GM23248 (cell line): ENCODE results near the gene NDEL1. TPM values are rescaled to one million over a fixed set of nuclear protein-coding genes. Genes with fewer than 3 reads are reported as not detected.
A peak's percentile ranks its signal among the peaks of the same experiment; 100 is the strongest.

Experiments used
- DNase-seq: peaks from one replicate; pipeline ENCODE4 v3.0.0-alpha.2; 2015
- H2AFZ ChIP-seq: fragments of 200-600 bp; sonication (generic); 2 replicates; pipeline ENCODE4 v1.6.1; 2016; ENCODE audit warnings: antibody characterized with exemption
- H3F3A ChIP-seq: fragments of 200-600 bp; sonication (generic); 2 replicates; pipeline ENCODE4 v1.6.1; 2016; ENCODE audit warnings: mild to moderate bottlenecking, antibody characterized with exemption, mixed run types; ENCODE audit not compliant: insufficient read depth
- H3K27ac ChIP-seq: fragments of 200-600 bp; sonication (generic); 2 replicates; pipeline ENCODE4 v1.5.1; 2016; ENCODE audit warnings: mild to moderate bottlenecking
- H3K27me3 ChIP-seq: fragments of 200-600 bp; sonication (generic); replicated peaks from 2 replicates; pipeline ENCODE4 v1.6.1; 2016; ENCODE audit warnings: mild to moderate bottlenecking; ENCODE audit not compliant: insufficient read depth
- H3K36me3 ChIP-seq: fragments of 200-600 bp; sonication (generic); 2 replicates; pipeline ENCODE4 v1.6.1; 2016; ENCODE audit warnings: low read depth, mild to moderate bottlenecking
- H3K4me1 ChIP-seq: fragments of 200-600 bp; sonication (generic); 2 replicates; pipeline ENCODE4 v1.6.1; 2016; ENCODE audit warnings: mild to moderate bottlenecking; ENCODE audit not compliant: insufficient read depth
- H3K4me2 ChIP-seq: fragments of 200-600 bp; sonication (generic); one replicate; pipeline ENCODE4 v1.6.1; 2016; ENCODE audit warnings: mild to moderate bottlenecking; ENCODE audit not compliant: unreplicated experiment
- H3K4me3 ChIP-seq: fragments of 200-600 bp; sonication (generic); 2 replicates; pipeline ENCODE4 v1.5.1; 2016; ENCODE audit warnings: mild to moderate bottlenecking
- H3K79me2 ChIP-seq: fragments of 200-600 bp; sonication (generic); 2 replicates; pipeline ENCODE4 v1.6.1; 2016; ENCODE audit warnings: mild to moderate bottlenecking; ENCODE audit not compliant: insufficient read depth
- H3K9ac ChIP-seq: fragments of 200-600 bp; sonication (generic); 2 replicates; pipeline ENCODE4 v1.6.1; 2016; ENCODE audit warnings: mild to moderate bottlenecking
- H3K9me2 ChIP-seq: fragments of 200-600 bp; sonication (generic); 2 replicates; pipeline ENCODE4 v1.6.1; 2016; ENCODE audit warnings: mixed run types, mild to moderate bottlenecking, moderate library complexity; ENCODE audit not compliant: insufficient read depth
- H3K9me3 ChIP-seq: fragments of 200-600 bp; sonication (generic); one replicate; pipeline ENCODE4 v1.6.1; 2017; ENCODE audit warnings: low read depth
- H4K20me1 ChIP-seq: fragments of 200-600 bp; sonication (generic); 2 replicates; pipeline ENCODE4 v1.6.0; 2016; ENCODE audit not compliant: insufficient read depth
- EZH2 ChIP-seq: fragments of 200-600 bp; sonication (generic); IDR thresholded peaks from 2 replicates; pipeline ENCODE4 v1.6.1; 2018; ENCODE audit warnings: antibody characterized with exemption, mild to moderate bottlenecking; ENCODE audit not compliant: insufficient read depth, poor library complexity, severe bottlenecking
- EZH2phosphoT487 ChIP-seq: fragments of 200-600 bp; sonication (generic); IDR thresholded peaks from 2 replicates; pipeline ENCODE4 v1.6.1; 2018; ENCODE audit warnings: antibody characterized with exemption, moderate library complexity, mild to moderate bottlenecking, low read depth; ENCODE audit not compliant: insufficient read depth
- WGBS, 2 experiments: methylation state at CpG; one replicate each; pipeline ENCODE4 v1.1.6; 2015 to 2017; ENCODE audit warnings: low lambda C conversion rate in 2 of 2, low coverage in 1 of 2; ENCODE audit errors: missing lambda C conversion rate in 2 of 2; 5-methylcytosine and 5-hydroxymethylcytosine counted together
- in situ Hi-C: fragments of 300-500 bp; cut with MboI; formaldehyde crosslinking; loops from 2 replicates; pipeline ENCODE4 v1.15.0; 2020
- polyA plus RNA-seq: library from polyadenylated mRNA; unstranded; fragments of >200 nt; fragmentation: Nextera tagmentation; extraction: Ambion mirVana; gene quantifications from 2 replicates; pipeline ENCODE4 v1.2.1, GENCODE V29; 2016
- total RNA-seq: library from RNA; depleted of rRNA; stranded (reverse); fragments of >200 nt; shearing (Covaris generic); gene quantifications from 2 replicates; pipeline ENCODE4 v1.2.3, GENCODE V29; 2014

NDEL1 gene
- total and polyA plus RNA-seq, 2 experiments from 2014 or later, result 74.9 to 111 TPM

GRCh38 chr17:8405499-8406016 is 30.1 kb upstream of the NDEL1 start:
- no peak overlapping the region for H3K27ac ChIP-seq
- DNase-seq, result no peak
- no peaks in the 10 kb centered on the region for H3K9me2 ChIP-seq
- no peak overlapping the region for H3K4me2 ChIP-seq
- in situ Hi-C loops, result no loop called here
- H3K4me1 ChIP-seq, result peaks cover 2% of the 10 kb centered on the region; the same call in 1 of the 2 replicates
- no peaks in the 10 kb centered on the region for H3K9me3 ChIP-seq
- H4K20me1 ChIP-seq, result no peaks in the 10 kb centered on the region
- TF ChIP-seq EZH2phosphoT487 (no peak), EZH2 (no peak)
- H3K36me3 ChIP-seq, result no peaks in the 10 kb centered on the region
- H3K9ac ChIP-seq, result no peak overlapping the region
- WGBS, 2 experiments, result 89% methylated on average over 11 of the region's 11 CpGs
- no peak overlapping the region for H3K4me3 ChIP-seq
- no peaks in the 10 kb centered on the region for H3K79me2 ChIP-seq
- H3K27me3 ChIP-seq, result no peaks in the 10 kb centered on the region
- no peaks in the 10 kb centered on the region for H3F3A ChIP-seq
- no peak overlapping the region for H2AFZ ChIP-seq

- in situ Hi-C loops, result no loop called here
- TF ChIP-seq EZH2, result no peak
- no peak for TF ChIP-seq EZH2phosphoT487
- Histone ChIP-seq H2AFZ (no peak overlapping the region), H3K79me2 (no peaks in the 10 kb centered on the region), H3F3A (no peaks in the 10 kb centered on the region), H4K20me1 (no peaks in the 10 kb centered on the region), H3K4me3 (no peak overlapping the region), H3K27me3 (no peaks in the 10 kb centered on the region), H3K4me1 (peaks cover 5% of the 10 kb centered on the region; the same call in 1 of the 2 replicates), H3K9me2 (no peaks in the 10 kb centered on the region), H3K9me3 (no peaks in the 10 kb centered on the region), H3K9ac (no peak overlapping the region), H3K27ac (no peak overlapping the region), H3K4me2 (no peak overlapping the region), H3K36me3 (no peaks in the 10 kb centered on the region)
- WGBS, 2 experiments, result 44 to 45% methylated on average over 2 of the region's 2 CpGs
- no peak for DNase-seq
Observed at GRCh38 chr17:8406174-8406573, 29.5 kb upstream of the NDEL1 start.

GRCh38 chr17:8408371-8408770 is 27.3 kb upstream of the NDEL1 start:
- in situ Hi-C loops, result no loop called here
- Histone ChIP-seq H3K27ac (no peak overlapping the region), H3K9me2 (no peaks in the 10 kb centered on the region), H3K4me2 (no peak overlapping the region), H3K4me3 (no peak overlapping the region), H3K4me1 (peaks cover 7% of the 10 kb centered on the region; the same call in 1 of the 2 replicates), H3K27me3 (no peaks in the 10 kb centered on the region), H3K36me3 (no peaks in the 10 kb centered on the region), H3K79me2 (no peaks in the 10 kb centered on the region), H3K9ac (no peak overlapping the region), H2AFZ (no peak overlapping the region), H3F3A (peaks cover 6% of the 10 kb centered on the region; the same call in 1 of the 2 replicates), H4K20me1 (no peaks in the 10 kb centered on the region), H3K9me3 (no peaks in the 10 kb centered on the region)
- TF ChIP-seq EZH2phosphoT487 (no peak), EZH2 (no peak)
- WGBS, 2 experiments, result 55 to 64% methylated on average over 13 to 14 of the region's 14 CpGs
- no peak for DNase-seq

GRCh38 chr17:8409966-8410882 is 25.5 kb upstream of the NDEL1 start:
- no peak overlapping the region for H3K4me3 ChIP-seq
- DNase-seq, result peak; percentile 93
- no peaks in the 10 kb centered on the region for H3K9me3 ChIP-seq
- no peak overlapping the region for H3K4me2 ChIP-seq
- no peaks in the 10 kb centered on the region for H3K36me3 ChIP-seq
- no peak overlapping the region for H3K9ac ChIP-seq
- H2AFZ ChIP-seq, result peak overlapping the region; percentile 65
- no peak for TF ChIP-seq EZH2
- no peak for TF ChIP-seq EZH2phosphoT487
- no peaks in the 10 kb centered on the region for H4K20me1 ChIP-seq
- no peaks in the 10 kb centered on the region for H3K9me2 ChIP-seq
- H3K27me3 ChIP-seq, result no peaks in the 10 kb centered on the region
- no peak overlapping the region for H3K27ac ChIP-seq
- peaks cover 6% of the 10 kb centered on the region; the same call in 1 of the 2 replicates for H3F3A ChIP-seq
- 26 to 27% methylated on average over 19 of the region's 19 CpGs for WGBS, 2 experiments
- peaks cover 7% of the 10 kb centered on the region; the same call in 1 of the 2 replicates for H3K4me1 ChIP-seq
- no peaks in the 10 kb centered on the region for H3K79me2 ChIP-seq
- in situ Hi-C loops, result loop anchor here (10.0 kb wide), 1 partner anchor 345 kb away; the partner anchor contains the start of gene SPDYE4
